Esophagus squamous epithelium (tissue), 5 donors: ENCODE data around the gene CPN2. TPM values are rescaled to one million over a fixed set of nuclear protein-coding genes. Genes with fewer than 3 reads are reported as not detected.

Experiments used
- DNase-seq: peaks from one replicate; lab custom pipeline; 2025; lab: John Stamatoyannopoulos, UW
- H3K27ac ChIP-seq, 4 donors: fragments of 200-600 bp; sonication (generic); one replicate each; pipeline ENCODE4 v1.5.1; 2016 to 2019; ENCODE audit warnings: mild to moderate bottlenecking in 1 of 4
- H3K27me3 ChIP-seq, 4 donors: fragments of 200-600 bp; sonication (generic); 1 replicate in 3 of 4; 2 replicates in 1 of 4; pipeline versions ENCODE4 v1.5.1 to v1.6.0; 2017 to 2021; ENCODE audit warnings: antibody characterized with exemption in 1 of 4
- H3K36me3 ChIP-seq, 3 donors: fragments of 200-600 bp; sonication (generic); one replicate each; pipeline ENCODE4 v1.5.1; 2016 to 2019
- H3K4me1 ChIP-seq, 3 donors: fragments of 200-600 bp; sonication (generic); one replicate each; pipeline ENCODE4 v1.5.1; 2017 to 2019
- H3K4me3 ChIP-seq, 4 donors: fragments of 200-600 bp; sonication (generic); 1 replicate in 3 of 4; 2 replicates in 1 of 4; pipeline ENCODE4 v1.5.1; 2016 to 2019; ENCODE audit warnings: mild to moderate bottlenecking in 2 of 4, moderate library complexity in 1 of 4
- H3K9me3 ChIP-seq, 3 donors: fragments of 200-600 bp; sonication (generic); one replicate each; pipeline ENCODE4 v1.5.1; 2016 to 2019
- POLR2A ChIP-seq, 4 donors: fragments of 450-650 bp; IDR thresholded peaks; one replicate each; pipeline ENCODE4 v1.6.1; 2017; ENCODE audit warnings: antibody characterized with exemption in 4 of 4, mild to moderate bottlenecking in 4 of 4, moderate library complexity in 3 of 4
- WGBS, 2 donors: methylation state at CpG; one replicate each; pipeline ENCODE4 v1.1.5; 2018; 5-methylcytosine and 5-hydroxymethylcytosine counted together
- intact Hi-C: fragments of 100-400 bp; cut with DNase I; formaldehyde crosslinking; loops from one replicate; pipeline ENCODE4 v1.15.0; 2022
- total RNA-seq, 4 donors: library from RNA; depleted of rRNA; stranded (reverse); fragments of >200 nt; gene quantifications; one replicate each; pipeline ENCODE4 v1.1.0, GENCODE V29; 2016
- TF ChIP-seq, protein P1 (sequence below), 6 experiments: fragments of 450-650 bp in 4 of 6; fragments of 200-600 bp in 2 of 6; sonication (generic) in 2 of 6; IDR thresholded peaks; one replicate each; pipeline ENCODE4 v1.5.1; 2016 to 2019; ENCODE audit warnings: antibody characterized with exemption in 6 of 6, mild to moderate bottlenecking in 4 of 6, moderate library complexity in 4 of 6
- donor health status: DM: yes; HTN: yes; CAD: no.

The CPN2 gene
- total RNA-seq, 4 donors from 2014 or later = not detected

DNA sequence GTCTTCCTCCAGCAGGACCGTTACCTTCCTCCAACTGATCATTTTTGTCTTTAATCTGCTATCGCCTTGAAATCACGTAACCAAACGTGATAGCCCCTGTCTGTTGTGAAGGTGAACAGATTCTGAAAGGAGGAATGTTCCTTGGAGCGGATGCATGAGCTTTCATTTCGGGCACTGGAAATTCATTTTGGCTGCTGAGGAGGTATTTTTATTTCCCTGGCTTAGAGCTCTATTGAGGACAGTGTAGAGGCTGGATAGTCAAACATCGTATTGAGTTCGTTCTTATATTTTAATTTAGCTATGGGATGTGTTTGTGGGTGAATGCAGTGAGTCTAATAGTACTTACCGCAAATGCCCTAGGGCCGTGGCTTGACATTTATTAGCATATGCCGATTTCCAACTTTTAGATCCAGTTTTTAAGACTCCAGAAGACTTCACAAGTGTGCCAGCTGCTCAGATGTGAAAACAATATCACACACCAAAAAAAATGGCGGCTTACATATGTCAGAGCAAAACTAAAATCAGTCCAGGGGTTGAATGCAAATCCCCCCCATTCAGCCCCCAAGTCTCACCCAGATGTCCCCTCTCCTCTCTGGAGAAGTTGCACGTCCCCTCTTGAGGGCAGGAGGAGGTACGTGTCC lies 22.1 kb downstream of the CPN2 start:
- no peak overlapping the region for H3K4me3 ChIP-seq
- WGBS, 2 donors = 80 to 86% methylated on average over 12 to 14 of the region's 14 CpGs
- TF ChIP-seq, protein P1, sequence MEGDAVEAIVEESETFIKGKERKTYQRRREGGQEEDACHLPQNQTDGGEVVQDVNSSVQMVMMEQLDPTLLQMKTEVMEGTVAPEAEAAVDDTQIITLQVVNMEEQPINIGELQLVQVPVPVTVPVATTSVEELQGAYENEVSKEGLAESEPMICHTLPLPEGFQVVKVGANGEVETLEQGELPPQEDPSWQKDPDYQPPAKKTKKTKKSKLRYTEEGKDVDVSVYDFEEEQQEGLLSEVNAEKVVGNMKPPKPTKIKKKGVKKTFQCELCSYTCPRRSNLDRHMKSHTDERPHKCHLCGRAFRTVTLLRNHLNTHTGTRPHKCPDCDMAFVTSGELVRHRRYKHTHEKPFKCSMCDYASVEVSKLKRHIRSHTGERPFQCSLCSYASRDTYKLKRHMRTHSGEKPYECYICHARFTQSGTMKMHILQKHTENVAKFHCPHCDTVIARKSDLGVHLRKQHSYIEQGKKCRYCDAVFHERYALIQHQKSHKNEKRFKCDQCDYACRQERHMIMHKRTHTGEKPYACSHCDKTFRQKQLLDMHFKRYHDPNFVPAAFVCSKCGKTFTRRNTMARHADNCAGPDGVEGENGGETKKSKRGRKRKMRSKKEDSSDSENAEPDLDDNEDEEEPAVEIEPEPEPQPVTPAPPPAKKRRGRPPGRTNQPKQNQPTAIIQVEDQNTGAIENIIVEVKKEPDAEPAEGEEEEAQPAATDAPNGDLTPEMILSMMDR (IDR thresholded peaks at IDR 0.05) = no peak
- TF ChIP-seq POLR2A (IDR thresholded peaks at IDR 0.05) = no peak
- DNase-seq = no peak
- H3K36me3 ChIP-seq = no peaks in the 10 kb centered on the region
- peak overlapping the region in 2 of 4 donors; percentile 79 to 83 for H3K27ac ChIP-seq
- intact Hi-C loops = no loop called here
- H3K9me3 ChIP-seq = no peaks in the 10 kb centered on the region
- peaks cover 0 to 32% (median 0%) of the 10 kb centered on the region in 4 donors for H3K27me3 ChIP-seq
- peaks cover 15 to 71% (median 26%) of the 10 kb centered on the region in 3 donors for H3K4me1 ChIP-seq

DNA sequence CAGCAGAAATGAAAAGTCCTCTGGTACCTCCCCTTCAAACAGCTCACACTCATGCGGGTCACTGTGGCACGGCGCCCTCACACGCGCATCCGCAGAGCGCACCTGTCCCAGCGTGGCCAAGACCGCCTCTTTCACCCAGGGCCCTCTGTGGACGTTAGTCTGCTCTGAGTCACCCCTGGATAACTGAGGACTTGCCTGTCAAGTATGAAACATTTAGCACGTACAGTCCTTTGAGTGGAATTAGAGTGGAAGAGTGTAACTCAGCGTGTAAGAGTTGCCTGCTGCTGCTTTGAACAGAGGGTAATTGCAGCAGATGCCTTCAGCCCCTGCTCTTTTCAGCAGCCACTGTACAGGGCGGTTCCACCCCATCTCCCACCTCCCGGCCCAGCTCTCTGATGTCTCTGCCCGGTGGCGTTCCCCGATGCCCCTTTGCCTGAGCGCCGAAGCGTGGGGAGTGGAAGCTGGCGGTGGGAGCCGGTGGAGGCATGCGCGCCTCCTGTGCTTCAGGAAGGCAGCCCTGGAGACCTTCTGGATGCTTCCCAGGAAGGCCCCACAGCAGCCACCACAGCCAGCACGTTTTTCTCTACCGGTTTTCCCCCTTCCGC lies 23.0 kb downstream of the CPN2 start:
- peaks cover 21 to 71% (median 26%) of the 10 kb centered on the region in 3 donors for H3K4me1 ChIP-seq
- 58 to 81% methylated on average over 3 to 13 of the region's 27 CpGs for WGBS, 2 donors
- no peaks in the 10 kb centered on the region for H3K36me3 ChIP-seq
- intact Hi-C loops = no loop called here
- TF ChIP-seq, protein P1 (IDR thresholded peaks at IDR 0.05) = no peak
- TF ChIP-seq POLR2A (IDR thresholded peaks at IDR 0.05) = no peak
- H3K27me3 ChIP-seq = peaks cover 0 to 23% (median 0%) of the 10 kb centered on the region in 4 donors
- no peaks in the 10 kb centered on the region for H3K9me3 ChIP-seq
- H3K4me3 ChIP-seq = no peak overlapping the region
- H3K27ac ChIP-seq = peak overlapping the region; percentile 49 to 82 (median 74)
- no peak for DNase-seq

DNA sequence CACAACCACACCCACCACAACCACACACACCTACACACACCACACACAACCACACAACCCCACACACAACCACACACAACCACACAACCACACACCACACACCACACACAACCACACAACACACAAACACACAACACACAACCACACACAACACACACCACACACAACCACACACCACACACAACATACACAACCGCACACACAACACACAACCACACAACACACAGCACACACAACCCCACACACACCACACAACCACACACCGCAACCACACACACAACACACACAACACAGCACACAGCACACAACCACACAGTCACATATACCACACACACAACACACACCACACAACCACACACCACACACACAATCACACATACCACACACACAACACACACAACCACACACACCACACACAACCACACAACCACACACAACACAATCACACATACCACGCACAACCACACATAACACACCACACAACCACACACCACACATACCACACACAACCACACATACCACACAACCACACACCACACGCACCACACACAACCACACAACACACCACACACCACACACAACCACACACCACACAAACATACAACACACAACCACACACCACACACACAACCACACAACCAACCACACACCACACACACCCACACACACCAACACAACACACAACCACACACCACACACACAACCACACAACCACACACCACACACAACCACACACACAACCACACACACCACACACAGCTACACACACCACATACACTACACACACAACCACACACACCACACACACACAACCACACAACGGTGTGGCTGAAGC lies 23.7 kb downstream of the CPN2 start:
- Histone ChIP-seq H3K27ac (peak overlapping the region in 3 of 4 donors; percentile 69 to 82 (median 78)), H3K36me3 (no peaks in the 10 kb centered on the region), H3K4me1 (peaks cover 21 to 71% (median 26%) of the 10 kb centered on the region in 3 donors), H3K27me3 (peaks cover 0 to 21% (median 0%) of the 10 kb centered on the region in 4 donors), H3K4me3 (no peak overlapping the region), H3K9me3 (no peaks in the 10 kb centered on the region)
- 83 to 87% methylated on average over 4 to 5 of the region's 5 CpGs for WGBS, 2 donors
- intact Hi-C loops = no loop called here
- TF ChIP-seq, protein P1 (IDR thresholded peaks at IDR 0.05) = no peak
- no peak for TF ChIP-seq POLR2A (IDR thresholded peaks at IDR 0.05)
- DNase-seq = no peak

DNA sequence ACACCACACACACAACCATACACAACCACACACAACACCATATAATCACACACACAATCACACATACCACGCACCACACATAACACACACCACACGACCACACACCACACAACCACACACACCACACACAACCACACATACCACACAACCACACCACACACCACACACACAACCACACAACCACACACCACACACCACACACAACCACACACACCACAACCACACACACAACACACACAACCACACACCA lies 24.2 kb downstream of the CPN2 start:
- Histone ChIP-seq H3K4me3 (no peak overlapping the region), H3K27ac (peak overlapping the region in 1 of 4 donors; percentile 78), H3K36me3 (no peaks in the 10 kb centered on the region), H3K27me3 (peaks cover 0 to 20% (median 0%) of the 10 kb centered on the region in 4 donors), H3K9me3 (no peaks in the 10 kb centered on the region), H3K4me1 (peaks cover 25 to 71% (median 26%) of the 10 kb centered on the region in 3 donors)
- intact Hi-C loops = no loop called here
- no peak for TF ChIP-seq POLR2A (IDR thresholded peaks at IDR 0.05)
- TF ChIP-seq, protein P1 (IDR thresholded peaks at IDR 0.05) = no peak
- no peak for DNase-seq
- 62 to 93% methylated on average over 2 of the region's 2 CpGs for WGBS, 2 donors
